CD4-positive, CD25-positive, alpha-beta regulatory T cell (primary cell): ENCODE measurements around the gene EEF1B2. TPM values are rescaled to one million over a fixed set of nuclear protein-coding genes. Genes with fewer than 3 reads are reported as not detected.
"Not testable (repeated sequence)": the region's sequence is repeated elsewhere in the genome, so short reads cannot be mapped to it uniquely, and the experiment has no call there.

Experiments
- ATAC-seq, 2 donors: fragments of 150-1000 bp; cut with Tn5 transposase; one replicate each; pipeline ENCODE4 v1.10.0; 2021; ENCODE audit warnings: low read depth in 2 of 2, moderate number of reproducible peaks in 2 of 2, moderate library complexity in 1 of 2
- DNase-seq, 3 donors: peaks; one replicate each; pipeline versions ENCODE4 v3.0.0 to v3.0.0-alpha.2; 2012 to 2022; ENCODE audit warnings: mixed read lengths in 1 of 3
- H3K27ac ChIP-seq: one replicate; pipeline ENCODE4 v1.7.0; 2013; ENCODE audit warnings: mild to moderate bottlenecking, low read length; ENCODE audit not compliant: insufficient read depth, poor library complexity, severe bottlenecking
- H3K27me3 ChIP-seq: one replicate; pipeline ENCODE4 v1.7.0; 2013; ENCODE audit warnings: low read length; ENCODE audit not compliant: control insufficient read depth, insufficient read depth
- H3K36me3 ChIP-seq: one replicate; pipeline ENCODE4 v1.7.0; 2013; ENCODE audit warnings: mild to moderate bottlenecking, low read length, moderate library complexity; ENCODE audit not compliant: control insufficient read depth, insufficient read depth
- H3K4me1 ChIP-seq: 2 replicates; pipeline ENCODE4 v1.7.0; 2013; ENCODE audit warnings: mild to moderate bottlenecking, low read length; ENCODE audit not compliant: insufficient read depth, control insufficient read depth, poor library complexity, severe bottlenecking
- H3K4me3 ChIP-seq: one replicate; pipeline ENCODE4 v1.7.0; 2013; ENCODE audit warnings: low read depth, mild to moderate bottlenecking, low read length, moderate library complexity
- H3K9me3 ChIP-seq, 2 experiments: 1 replicate in 1 of 2; 2 replicates in 1 of 2; pipeline ENCODE4 v1.7.0; 2013; ENCODE audit warnings: low read length in 2 of 2, mild to moderate bottlenecking in 1 of 2, moderate library complexity in 1 of 2; ENCODE audit not compliant: control insufficient read depth in 2 of 2
- H3K27ac Mint-ChIP-seq, 3 donors: one replicate each; pipeline ENCODE4 v1.8.0; 2020 to 2022; ENCODE audit warnings: mild to moderate bottlenecking in 3 of 3, mixed read lengths in 3 of 3, moderate library complexity in 2 of 3
- H3K27me3 Mint-ChIP-seq: one replicate; pipeline ENCODE4 v1.8.0; 2022; ENCODE audit warnings: mild to moderate bottlenecking, mixed read lengths
- H3K36me3 Mint-ChIP-seq: one replicate; pipeline ENCODE4 v1.8.0; 2020; ENCODE audit warnings: mixed read lengths
- H3K4me1 Mint-ChIP-seq, 4 donors: one replicate each; pipeline ENCODE4 v1.8.0; 2020 to 2022; ENCODE audit warnings: mixed read lengths in 4 of 4, mild to moderate bottlenecking in 1 of 4
- H3K4me3 Mint-ChIP-seq, 4 donors: one replicate each; pipeline ENCODE4 v1.8.0; 2020 to 2022; ENCODE audit warnings: mild to moderate bottlenecking in 4 of 4, mixed read lengths in 4 of 4, moderate library complexity in 3 of 4
- H3K9me3 Mint-ChIP-seq, 7 donors: one replicate each; pipeline ENCODE4 v1.8.0; 2020 to 2022; ENCODE audit warnings: mixed read lengths in 7 of 7, mild to moderate bottlenecking in 3 of 7, moderate library complexity in 2 of 7
- polyA plus RNA-seq, 4 donors: library from polyadenylated mRNA; unstranded; fragments of 300-500 nt; fragmentation: Illumina TruSeq; gene quantifications; one replicate each; pipeline ENCODE4 v1.2.3, GENCODE V29; 2021
- total RNA-seq: library from RNA; stranded (reverse); gene quantifications from one replicate; pipeline ENCODE4 v1.2.3, GENCODE V29; 2022

Gene EEF1B2
- total and polyA plus RNA-seq, 5 donors from 2014 or later: 511 to 1,183 (median 701) TPM

GRCh38 chr2:206168230-206168629 is 8.5 kb downstream of the EEF1B2 start:
- H3K27ac ChIP-seq, H3K4me3 Mint-ChIP-seq, H3K9me3 Mint-ChIP-seq, H3K36me3 ChIP-seq, H3K27me3 ChIP-seq, H3K27me3 Mint-ChIP-seq, H3K4me1 ChIP-seq, DNase-seq, H3K27ac Mint-ChIP-seq, H3K9me3 ChIP-seq, ATAC-seq, H3K4me3 ChIP-seq: not testable (repeated sequence)
- Mint-ChIP-seq H3K36me3 (peaks cover 25% of the 10 kb centered on the region), H3K4me1 (peaks cover 5 to 14% (median 6%) of the 10 kb centered on the region in 4 donors)

DNA sequence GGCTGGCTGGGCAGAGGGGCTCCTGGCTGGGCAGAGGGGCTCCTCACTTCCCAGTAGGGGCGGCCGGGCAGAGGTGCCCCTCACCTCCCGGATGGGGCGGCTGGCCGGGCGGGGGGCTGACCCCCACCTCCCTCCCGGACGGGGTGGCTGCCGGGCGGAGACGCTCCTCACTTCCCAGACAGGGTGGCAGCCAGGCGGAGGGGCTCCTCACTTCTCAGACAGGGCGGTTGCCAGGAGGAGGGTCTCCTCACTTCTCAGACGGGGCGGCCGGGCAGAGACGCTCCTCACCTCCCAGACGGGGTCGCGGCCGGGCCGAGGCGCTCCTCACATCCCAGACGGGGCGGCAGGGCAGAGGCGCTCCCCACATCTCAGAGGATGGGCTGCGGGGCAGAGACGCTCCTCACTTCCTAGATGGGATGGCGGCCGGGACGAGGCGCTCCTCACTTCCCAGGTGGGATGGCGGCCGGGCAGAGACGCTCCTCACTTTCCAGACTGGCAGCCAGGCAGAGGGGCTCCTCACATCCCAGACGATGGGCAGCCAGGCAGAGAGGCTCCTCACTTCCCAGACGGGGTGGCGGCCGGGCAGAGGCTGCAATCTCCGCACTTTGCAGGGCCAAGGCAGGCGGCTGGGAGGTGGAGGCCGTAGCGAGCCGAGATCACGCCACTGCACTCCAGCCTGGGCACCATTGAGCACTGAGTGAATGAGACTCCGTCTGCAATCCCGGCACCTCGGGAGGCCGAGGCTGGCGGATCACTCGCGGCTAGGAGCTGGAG is 12.1 kb downstream of the EEF1B2 start:
- DNase-seq, H3K4me3 ChIP-seq, ATAC-seq, H3K27me3 Mint-ChIP-seq, H3K9me3 Mint-ChIP-seq, H3K27me3 ChIP-seq, H3K9me3 ChIP-seq, H3K27ac ChIP-seq, H3K4me1 ChIP-seq, H3K27ac Mint-ChIP-seq, H3K4me3 Mint-ChIP-seq, H3K4me1 Mint-ChIP-seq, H3K36me3 ChIP-seq: not testable (repeated sequence)
- peaks cover 12% of the 10 kb centered on the region for H3K36me3 Mint-ChIP-seq

DNA sequence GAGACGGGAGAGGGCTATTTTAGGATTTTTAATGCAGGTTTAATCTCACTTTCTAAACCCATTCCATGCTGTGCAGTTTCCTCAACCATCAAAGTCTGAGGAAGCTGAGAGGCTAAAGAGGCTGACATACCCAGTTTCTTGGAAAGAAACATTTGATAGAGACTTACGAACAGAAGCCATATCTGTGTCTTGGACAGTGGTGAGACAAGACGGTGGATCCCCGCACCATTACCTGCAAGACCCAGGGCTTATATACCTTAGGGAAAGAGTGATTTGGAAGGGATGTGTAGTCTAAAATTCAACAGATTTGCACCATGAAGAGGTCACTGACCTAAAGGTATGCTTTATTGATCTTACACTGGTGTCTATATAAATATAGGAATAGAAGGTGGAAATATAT is 13.5 kb downstream of the EEF1B2 start:
- no peak overlapping the region for H3K4me3 Mint-ChIP-seq
- H3K4me1 ChIP-seq: no peaks in the 10 kb centered on the region
- no peak overlapping the region for H3K4me3 ChIP-seq
- H3K27ac Mint-ChIP-seq: no peak overlapping the region
- no peaks in the 10 kb centered on the region for H3K9me3 ChIP-seq
- peaks cover 10% of the 10 kb centered on the region for H3K36me3 Mint-ChIP-seq
- peaks cover 2% of the 10 kb centered on the region for H3K27me3 ChIP-seq
- no peaks in the 10 kb centered on the region for H3K9me3 Mint-ChIP-seq
- peaks cover 5% of the 10 kb centered on the region for H3K27me3 Mint-ChIP-seq
- no peak overlapping the region for H3K27ac ChIP-seq
- DNase-seq (no peak), ATAC-seq (no peak)
- no peaks in the 10 kb centered on the region for H3K36me3 ChIP-seq
- H3K4me1 Mint-ChIP-seq: no peaks in the 10 kb centered on the region

DNA sequence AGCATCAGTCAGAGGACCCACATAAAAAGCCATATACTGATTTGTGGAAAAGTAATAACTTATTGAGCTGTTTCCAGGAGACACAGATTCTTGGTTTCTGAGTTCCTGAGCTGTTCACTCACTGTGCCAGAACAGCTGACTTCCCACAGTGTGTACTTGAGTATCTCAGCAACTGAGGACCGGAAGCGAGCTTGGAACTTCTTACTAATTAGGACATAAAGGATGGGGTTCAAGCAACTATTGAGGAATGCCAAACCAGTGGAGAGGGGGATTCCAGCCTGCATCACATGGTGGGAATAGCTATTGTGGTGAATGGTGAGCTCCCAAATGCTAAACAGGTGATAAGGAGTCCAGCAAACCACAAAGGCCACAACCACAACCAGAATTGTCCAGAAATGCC is 16.4 kb downstream of the EEF1B2 start:
- Histone ChIP-seq H3K27ac (no peak overlapping the region), H3K4me1 (no peaks in the 10 kb centered on the region), H3K4me3 (no peak overlapping the region), H3K9me3 (no peaks in the 10 kb centered on the region), H3K27me3 (peaks cover 2% of the 10 kb centered on the region), H3K36me3 (no peaks in the 10 kb centered on the region)
- ATAC-seq (no peak), DNase-seq (no peak)
- peaks cover 5% of the 10 kb centered on the region for H3K27me3 Mint-ChIP-seq
- no peak overlapping the region for H3K4me3 Mint-ChIP-seq
- no peaks in the 10 kb centered on the region for H3K9me3 Mint-ChIP-seq
- no peaks in the 10 kb centered on the region for H3K36me3 Mint-ChIP-seq
- no peak overlapping the region for H3K27ac Mint-ChIP-seq
- no peaks in the 10 kb centered on the region for H3K4me1 Mint-ChIP-seq

GRCh38 chr2:206176901-206177300 is 17.2 kb downstream of the EEF1B2 start:
- ATAC-seq (no peak), DNase-seq (no peak)
- no peaks in the 10 kb centered on the region for H3K36me3 Mint-ChIP-seq
- Histone ChIP-seq H3K27ac (no peak overlapping the region), H3K4me1 (no peaks in the 10 kb centered on the region), H3K36me3 (no peaks in the 10 kb centered on the region), H3K9me3 (no peaks in the 10 kb centered on the region), H3K4me3 (no peak overlapping the region), H3K27me3 (peaks cover 2% of the 10 kb centered on the region)
- no peak overlapping the region for H3K27ac Mint-ChIP-seq
- H3K4me3 Mint-ChIP-seq: no peak overlapping the region
- peaks cover 5% of the 10 kb centered on the region for H3K27me3 Mint-ChIP-seq
- H3K9me3 Mint-ChIP-seq: no peaks in the 10 kb centered on the region
- H3K4me1 Mint-ChIP-seq: no peaks in the 10 kb centered on the region

DNA sequence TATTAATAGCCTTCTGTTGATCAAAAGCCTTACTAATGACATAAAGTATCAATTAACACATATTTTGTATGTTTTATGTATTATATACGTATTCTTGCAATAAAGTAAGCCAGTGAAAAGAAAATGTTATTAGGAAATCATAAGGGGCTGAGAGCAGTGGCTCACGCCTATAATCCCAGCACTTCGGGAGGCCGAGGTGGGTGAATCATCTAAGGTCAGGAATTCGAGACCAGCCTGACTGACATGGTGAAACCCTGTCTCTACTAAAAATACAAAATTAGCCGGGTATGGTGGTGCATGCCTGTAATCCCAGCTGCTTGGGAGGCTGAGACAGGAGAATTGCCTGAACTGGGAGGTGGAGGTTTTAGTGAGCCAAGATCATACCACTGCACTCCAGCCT is 21.8 kb downstream of the EEF1B2 start:
- H3K27ac ChIP-seq, H3K9me3 Mint-ChIP-seq, H3K4me1 Mint-ChIP-seq: not testable (repeated sequence)

GRCh38 chr2:206189691-206190090 is 30.0 kb downstream of the EEF1B2 start:
- no peaks in the 10 kb centered on the region for H3K36me3 Mint-ChIP-seq
- Histone ChIP-seq H3K9me3 (no peaks in the 10 kb centered on the region), H3K27ac (no peak overlapping the region), H3K27me3 (no peaks in the 10 kb centered on the region), H3K4me1 (no peaks in the 10 kb centered on the region), H3K4me3 (no peak overlapping the region), H3K36me3 (no peaks in the 10 kb centered on the region)
- no peak overlapping the region for H3K4me3 Mint-ChIP-seq
- ATAC-seq (no peak), DNase-seq (no peak)
- H3K27ac Mint-ChIP-seq: no peak overlapping the region
- no peaks in the 10 kb centered on the region for H3K4me1 Mint-ChIP-seq
- no peaks in the 10 kb centered on the region for H3K9me3 Mint-ChIP-seq
- H3K27me3 Mint-ChIP-seq: peaks cover 35% of the 10 kb centered on the region

More for the DNA sequence above, 21.8 kb downstream of the EEF1B2 start:
- H3K27me3 Mint-ChIP-seq, DNase-seq, H3K4me3 Mint-ChIP-seq, H3K27me3 ChIP-seq, H3K36me3 ChIP-seq, H3K36me3 Mint-ChIP-seq, H3K27ac Mint-ChIP-seq, H3K9me3 ChIP-seq, ATAC-seq, H3K4me3 ChIP-seq, H3K4me1 ChIP-seq: not testable (repeated sequence)

DNA sequence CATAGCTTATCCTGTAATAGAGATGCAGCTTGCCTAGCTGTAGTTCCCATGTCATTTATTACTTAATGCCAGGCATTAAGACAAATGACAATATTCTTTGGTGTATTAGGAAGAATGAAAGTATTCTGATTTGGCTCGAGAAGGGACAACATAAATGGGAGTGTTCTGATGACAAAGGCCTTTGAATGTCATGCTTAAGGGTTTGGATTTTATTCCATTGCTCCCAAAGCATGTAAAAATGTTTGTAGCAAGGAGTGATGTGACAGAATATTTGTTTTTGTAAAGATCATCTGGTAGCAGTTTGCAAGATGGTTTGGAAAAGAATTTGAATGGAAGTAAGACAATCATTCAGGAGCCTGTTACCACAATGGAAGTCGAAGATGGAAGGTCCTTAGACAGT is 30.4 kb downstream of the EEF1B2 start:
- Mint-ChIP-seq H3K27me3 (peaks cover 35% of the 10 kb centered on the region), H3K4me3 (no peak overlapping the region), H3K9me3 (no peaks in the 10 kb centered on the region), H3K27ac (peak overlapping the region in 1 of 3 donors; percentile 1), H3K36me3 (no peaks in the 10 kb centered on the region), H3K4me1 (no peaks in the 10 kb centered on the region)
- H3K4me1 ChIP-seq: no peaks in the 10 kb centered on the region
- H3K4me3 ChIP-seq: no peak overlapping the region
- DNase-seq (no peak), ATAC-seq (no peak)
- no peak overlapping the region for H3K27ac ChIP-seq
- no peaks in the 10 kb centered on the region for H3K9me3 ChIP-seq
- no peaks in the 10 kb centered on the region for H3K27me3 ChIP-seq
- no peaks in the 10 kb centered on the region for H3K36me3 ChIP-seq
